ENCODE results near the gene RBBP5.

RBBP5 gene

DNA sequence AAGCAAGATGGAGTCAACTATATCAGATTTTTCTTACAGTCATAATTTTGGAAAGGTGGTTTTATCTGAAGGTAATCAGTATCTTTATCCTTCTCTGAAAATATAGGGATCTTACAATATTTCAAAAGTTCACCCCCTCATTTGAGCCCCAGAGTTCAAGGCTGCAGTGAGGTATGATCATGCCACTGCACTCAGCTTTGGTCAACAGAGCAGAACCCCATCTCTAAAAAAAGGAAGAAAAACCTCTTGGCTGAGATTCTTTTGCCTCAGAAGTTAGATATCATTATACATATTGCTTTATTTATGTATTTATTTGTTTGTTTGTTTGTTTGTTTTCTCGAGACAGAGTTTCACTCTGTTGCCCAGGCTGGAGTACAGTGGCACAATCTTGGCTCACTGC is 11.5 kb upstream of the RBBP5 start:
- ATAC-seq, result no peak
- no peak for TF ChIP-seq TOX (CRISPR knock-in tag; IDR thresholded peaks at IDR 0.05; ENCODE audit: borderline replicate concordance)
- no peak for TF ChIP-seq ZC3H10 (CRISPR knock-in tag; IDR thresholded peaks at IDR 0.05)
- TF ChIP-seq ESRRG (CRISPR knock-in tag; IDR thresholded peaks at IDR 0.05), result no peak
- TF ChIP-seq, protein P1, sequence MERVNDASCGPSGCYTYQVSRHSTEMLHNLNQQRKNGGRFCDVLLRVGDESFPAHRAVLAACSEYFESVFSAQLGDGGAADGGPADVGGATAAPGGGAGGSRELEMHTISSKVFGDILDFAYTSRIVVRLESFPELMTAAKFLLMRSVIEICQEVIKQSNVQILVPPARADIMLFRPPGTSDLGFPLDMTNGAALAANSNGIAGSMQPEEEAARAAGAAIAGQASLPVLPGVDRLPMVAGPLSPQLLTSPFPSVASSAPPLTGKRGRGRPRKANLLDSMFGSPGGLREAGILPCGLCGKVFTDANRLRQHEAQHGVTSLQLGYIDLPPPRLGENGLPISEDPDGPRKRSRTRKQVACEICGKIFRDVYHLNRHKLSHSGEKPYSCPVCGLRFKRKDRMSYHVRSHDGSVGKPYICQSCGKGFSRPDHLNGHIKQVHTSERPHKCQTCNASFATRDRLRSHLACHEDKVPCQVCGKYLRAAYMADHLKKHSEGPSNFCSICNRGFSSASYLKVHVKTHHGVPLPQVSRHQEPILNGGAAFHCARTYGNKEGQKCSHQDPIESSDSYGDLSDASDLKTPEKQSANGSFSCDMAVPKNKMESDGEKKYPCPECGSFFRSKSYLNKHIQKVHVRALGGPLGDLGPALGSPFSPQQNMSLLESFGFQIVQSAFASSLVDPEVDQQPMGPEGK (CRISPR knock-in tag; IDR thresholded peaks at IDR 0.05; ENCODE audit: borderline replicate concordance), result no peak
- TF ChIP-seq OSR1 (CRISPR knock-in tag; IDR thresholded peaks at IDR 0.05), result no peak

DNA sequence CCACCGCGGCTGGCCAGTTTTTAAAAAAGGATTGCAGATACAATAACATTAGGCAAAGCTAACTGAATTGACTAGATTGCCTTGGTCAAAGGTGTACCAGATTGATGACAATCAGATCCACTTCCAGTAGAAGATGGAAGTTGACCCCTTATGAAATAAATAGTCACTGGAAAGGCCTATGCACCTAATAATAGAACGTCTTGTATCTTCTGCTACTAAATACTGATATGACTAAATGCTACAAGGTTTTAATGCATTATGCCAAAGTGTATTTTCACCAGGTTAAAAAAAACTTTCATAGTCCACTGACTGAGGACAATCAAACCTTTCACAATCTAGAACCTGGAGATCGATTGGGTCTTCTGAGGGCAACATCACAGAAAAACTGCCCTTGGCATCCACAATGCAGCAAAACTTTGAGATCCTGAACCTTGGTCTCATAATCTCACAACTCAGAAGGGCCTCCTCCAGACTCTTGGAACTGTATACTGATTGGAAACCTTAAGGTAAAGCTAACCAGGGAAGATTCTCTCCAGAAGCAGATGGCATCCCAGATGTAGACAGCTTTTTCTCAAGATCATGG is 7.8 kb upstream of the RBBP5 start:
- ATAC-seq, result no peak
- TF ChIP-seq, protein P2, sequence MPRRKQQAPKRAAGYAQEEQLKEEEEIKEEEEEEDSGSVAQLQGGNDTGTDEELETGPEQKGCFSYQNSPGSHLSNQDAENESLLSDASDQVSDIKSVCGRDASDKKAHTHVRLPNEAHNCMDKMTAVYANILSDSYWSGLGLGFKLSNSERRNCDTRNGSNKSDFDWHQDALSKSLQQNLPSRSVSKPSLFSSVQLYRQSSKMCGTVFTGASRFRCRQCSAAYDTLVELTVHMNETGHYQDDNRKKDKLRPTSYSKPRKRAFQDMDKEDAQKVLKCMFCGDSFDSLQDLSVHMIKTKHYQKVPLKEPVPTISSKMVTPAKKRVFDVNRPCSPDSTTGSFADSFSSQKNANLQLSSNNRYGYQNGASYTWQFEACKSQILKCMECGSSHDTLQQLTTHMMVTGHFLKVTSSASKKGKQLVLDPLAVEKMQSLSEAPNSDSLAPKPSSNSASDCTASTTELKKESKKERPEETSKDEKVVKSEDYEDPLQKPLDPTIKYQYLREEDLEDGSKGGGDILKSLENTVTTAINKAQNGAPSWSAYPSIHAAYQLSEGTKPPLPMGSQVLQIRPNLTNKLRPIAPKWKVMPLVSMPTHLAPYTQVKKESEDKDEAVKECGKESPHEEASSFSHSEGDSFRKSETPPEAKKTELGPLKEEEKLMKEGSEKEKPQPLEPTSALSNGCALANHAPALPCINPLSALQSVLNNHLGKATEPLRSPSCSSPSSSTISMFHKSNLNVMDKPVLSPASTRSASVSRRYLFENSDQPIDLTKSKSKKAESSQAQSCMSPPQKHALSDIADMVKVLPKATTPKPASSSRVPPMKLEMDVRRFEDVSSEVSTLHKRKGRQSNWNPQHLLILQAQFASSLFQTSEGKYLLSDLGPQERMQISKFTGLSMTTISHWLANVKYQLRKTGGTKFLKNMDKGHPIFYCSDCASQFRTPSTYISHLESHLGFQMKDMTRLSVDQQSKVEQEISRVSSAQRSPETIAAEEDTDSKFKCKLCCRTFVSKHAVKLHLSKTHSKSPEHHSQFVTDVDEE (CRISPR knock-in tag; IDR thresholded peaks at IDR 0.05), result no peak
- no peak for TF ChIP-seq RARB (CRISPR knock-in tag; IDR thresholded peaks at IDR 0.05)
- TF ChIP-seq, protein P3, sequence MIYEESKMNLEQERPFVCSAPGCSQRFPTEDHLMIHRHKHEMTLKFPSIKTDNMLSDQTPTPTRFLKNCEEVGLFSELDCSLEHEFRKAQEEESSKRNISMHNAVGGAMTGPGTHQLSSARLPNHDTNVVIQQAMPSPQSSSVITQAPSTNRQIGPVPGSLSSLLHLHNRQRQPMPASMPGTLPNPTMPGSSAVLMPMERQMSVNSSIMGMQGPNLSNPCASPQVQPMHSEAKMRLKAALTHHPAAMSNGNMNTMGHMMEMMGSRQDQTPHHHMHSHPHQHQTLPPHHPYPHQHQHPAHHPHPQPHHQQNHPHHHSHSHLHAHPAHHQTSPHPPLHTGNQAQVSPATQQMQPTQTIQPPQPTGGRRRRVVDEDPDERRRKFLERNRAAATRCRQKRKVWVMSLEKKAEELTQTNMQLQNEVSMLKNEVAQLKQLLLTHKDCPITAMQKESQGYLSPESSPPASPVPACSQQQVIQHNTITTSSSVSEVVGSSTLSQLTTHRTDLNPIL (CRISPR knock-in tag; IDR thresholded peaks at IDR 0.05; ENCODE audit: low read depth), result no peak
- no peak for TF ChIP-seq ZFP30 (CRISPR knock-in tag; IDR thresholded peaks at IDR 0.05)
- TF ChIP-seq ARNTL (CRISPR knock-in tag; IDR thresholded peaks at IDR 0.05; ENCODE audit: borderline replicate concordance, low read depth), result no peak
- no peak for TF ChIP-seq PPARA (CRISPR knock-in tag; IDR thresholded peaks at IDR 0.05; ENCODE audit: borderline replicate concordance)
- TF ChIP-seq ZNF8 (CRISPR knock-in tag; IDR thresholded peaks at IDR 0.05), result no peak
- no peak for TF ChIP-seq SNAI2 (CRISPR knock-in tag; IDR thresholded peaks at IDR 0.05)
- no peak for TF ChIP-seq CSDC2 (CRISPR knock-in tag; IDR thresholded peaks at IDR 0.05)

DNA sequence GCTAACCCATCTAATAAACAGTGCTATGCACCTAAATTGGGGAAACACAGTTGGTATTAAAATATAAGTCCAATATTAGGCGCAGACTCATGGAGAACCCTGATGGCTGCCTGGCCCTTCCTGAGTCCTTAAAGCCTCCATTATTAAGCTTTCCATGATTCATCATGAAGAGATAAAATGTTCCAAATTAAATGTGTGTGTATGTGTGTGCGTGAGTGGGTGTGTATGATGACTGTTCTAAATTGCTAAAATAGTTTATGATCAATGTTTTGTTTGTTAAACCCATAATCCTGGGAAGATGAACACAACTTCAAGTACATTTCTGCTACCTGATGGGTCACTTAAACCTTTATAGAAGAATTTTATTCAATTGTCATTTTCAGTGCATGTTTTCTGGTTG is 6.3 kb upstream of the RBBP5 start:
- TF ChIP-seq, protein P1 (CRISPR knock-in tag; IDR thresholded peaks at IDR 0.05; ENCODE audit: borderline replicate concordance), result no peak
- TF ChIP-seq, protein P4, sequence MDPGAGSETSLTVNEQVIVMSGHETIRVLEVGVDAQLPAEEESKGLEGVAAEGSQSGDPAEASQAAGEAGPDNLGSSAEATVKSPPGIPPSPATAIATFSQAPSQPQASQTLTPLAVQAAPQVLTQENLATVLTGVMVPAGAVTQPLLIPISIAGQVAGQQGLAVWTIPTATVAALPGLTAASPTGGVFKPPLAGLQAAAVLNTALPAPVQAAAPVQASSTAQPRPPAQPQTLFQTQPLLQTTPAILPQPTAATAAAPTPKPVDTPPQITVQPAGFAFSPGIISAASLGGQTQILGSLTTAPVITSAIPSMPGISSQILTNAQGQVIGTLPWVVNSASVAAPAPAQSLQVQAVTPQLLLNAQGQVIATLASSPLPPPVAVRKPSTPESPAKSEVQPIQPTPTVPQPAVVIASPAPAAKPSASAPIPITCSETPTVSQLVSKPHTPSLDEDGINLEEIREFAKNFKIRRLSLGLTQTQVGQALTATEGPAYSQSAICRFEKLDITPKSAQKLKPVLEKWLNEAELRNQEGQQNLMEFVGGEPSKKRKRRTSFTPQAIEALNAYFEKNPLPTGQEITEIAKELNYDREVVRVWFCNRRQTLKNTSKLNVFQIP (CRISPR knock-in tag; IDR thresholded peaks at IDR 0.05; ENCODE audit: borderline replicate concordance, low read depth), result no peak
- no peak for TF ChIP-seq PPARA (CRISPR knock-in tag; IDR thresholded peaks at IDR 0.05; ENCODE audit: borderline replicate concordance)
- TF ChIP-seq ZNF565 (CRISPR knock-in tag; conservative IDR thresholded peaks at IDR 0.05; ENCODE audit: low read depth), result no peak
- TF ChIP-seq ZFP3 (CRISPR knock-in tag; IDR thresholded peaks at IDR 0.05), result no peak
- TF ChIP-seq ZC3H10 (CRISPR knock-in tag; IDR thresholded peaks at IDR 0.05), result no peak
- TF ChIP-seq, protein P3 (CRISPR knock-in tag; IDR thresholded peaks at IDR 0.05; ENCODE audit: low read depth), result no peak
- no peak for ATAC-seq

Measured in SK-N-SH treated with all-trans-retinoic acid at 6 μM for 48 hours (cell line).